RWPE1 (cell line): ENCODE data around the gene ZNF839.
A peak's percentile ranks its signal among the peaks of the same experiment; 100 is the strongest.

Experiments
- CTCF ChIA-PET: fragments of 350-600 bp; sonication (Branson Sonifier 250); formaldehyde crosslinking; extraction: SDS; loops from one replicate; lab custom pipeline; 2021; lab: Yijun Ruan, JAX
- POLR2A ChIA-PET: fragments of 400-600 bp; formaldehyde crosslinking; extraction: SDS; loops from one replicate; lab custom pipeline; 2020; ENCODE audit warnings: antibody characterized with exemption; ENCODE audit not compliant: low non-redundant PET; lab: Yijun Ruan, JAX
- DNase-seq: peaks from one replicate; pipeline ENCODE4 v3.0.0; 2012; ENCODE audit warnings: low spot score
- H3K27ac ChIP-seq: fragments of 450-650 bp; 2 replicates; pipeline ENCODE4 v1.5.1; 2017
- TF ChIP-seq, protein P1 (sequence below): fragments of 450-650 bp; conservative IDR thresholded peaks from 2 replicates; pipeline ENCODE4 v1.5.1; 2017; ENCODE audit warnings: low read depth, mild to moderate bottlenecking

ZNF839 gene

DNA sequence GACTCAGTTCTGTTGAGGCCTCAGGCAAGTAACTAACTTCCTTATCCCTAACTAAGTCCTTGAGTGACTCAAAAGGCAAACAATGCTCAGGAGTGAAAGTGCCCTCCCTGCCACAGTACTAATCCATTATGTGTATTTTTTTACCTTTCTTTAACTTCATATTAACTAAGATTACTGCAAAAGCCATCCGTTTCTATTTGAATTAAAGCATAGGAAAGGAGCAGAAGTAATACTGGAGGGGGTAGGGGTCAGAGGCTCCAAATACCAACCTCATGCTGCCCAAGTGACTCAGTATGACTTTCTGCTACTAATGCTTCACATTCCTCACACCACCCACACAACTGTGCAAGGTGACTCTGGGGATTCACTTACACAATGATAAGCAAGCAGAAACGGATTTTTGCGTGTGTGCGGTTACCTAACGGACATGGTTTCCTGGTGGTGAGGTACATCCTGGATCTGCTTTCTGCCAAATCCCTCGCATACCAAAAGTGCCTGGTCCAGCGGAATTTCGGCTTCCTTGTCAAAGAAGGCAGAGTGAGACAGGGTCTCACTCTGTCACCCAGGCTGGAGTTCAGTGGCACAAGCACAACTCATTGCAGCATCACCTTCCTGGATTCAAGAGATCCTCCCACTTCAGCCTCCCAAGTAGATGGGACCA, 39.7 kb upstream of the ZNF839 start:
- peak overlapping the region; percentile 97 for H3K27ac ChIP-seq
- peak; percentile 98 for DNase-seq
- POLR2A ChIA-PET: no interaction called here
- CTCF ChIA-PET: no interaction called here
- TF ChIP-seq, protein P1, sequence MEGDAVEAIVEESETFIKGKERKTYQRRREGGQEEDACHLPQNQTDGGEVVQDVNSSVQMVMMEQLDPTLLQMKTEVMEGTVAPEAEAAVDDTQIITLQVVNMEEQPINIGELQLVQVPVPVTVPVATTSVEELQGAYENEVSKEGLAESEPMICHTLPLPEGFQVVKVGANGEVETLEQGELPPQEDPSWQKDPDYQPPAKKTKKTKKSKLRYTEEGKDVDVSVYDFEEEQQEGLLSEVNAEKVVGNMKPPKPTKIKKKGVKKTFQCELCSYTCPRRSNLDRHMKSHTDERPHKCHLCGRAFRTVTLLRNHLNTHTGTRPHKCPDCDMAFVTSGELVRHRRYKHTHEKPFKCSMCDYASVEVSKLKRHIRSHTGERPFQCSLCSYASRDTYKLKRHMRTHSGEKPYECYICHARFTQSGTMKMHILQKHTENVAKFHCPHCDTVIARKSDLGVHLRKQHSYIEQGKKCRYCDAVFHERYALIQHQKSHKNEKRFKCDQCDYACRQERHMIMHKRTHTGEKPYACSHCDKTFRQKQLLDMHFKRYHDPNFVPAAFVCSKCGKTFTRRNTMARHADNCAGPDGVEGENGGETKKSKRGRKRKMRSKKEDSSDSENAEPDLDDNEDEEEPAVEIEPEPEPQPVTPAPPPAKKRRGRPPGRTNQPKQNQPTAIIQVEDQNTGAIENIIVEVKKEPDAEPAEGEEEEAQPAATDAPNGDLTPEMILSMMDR: no peak

DNA sequence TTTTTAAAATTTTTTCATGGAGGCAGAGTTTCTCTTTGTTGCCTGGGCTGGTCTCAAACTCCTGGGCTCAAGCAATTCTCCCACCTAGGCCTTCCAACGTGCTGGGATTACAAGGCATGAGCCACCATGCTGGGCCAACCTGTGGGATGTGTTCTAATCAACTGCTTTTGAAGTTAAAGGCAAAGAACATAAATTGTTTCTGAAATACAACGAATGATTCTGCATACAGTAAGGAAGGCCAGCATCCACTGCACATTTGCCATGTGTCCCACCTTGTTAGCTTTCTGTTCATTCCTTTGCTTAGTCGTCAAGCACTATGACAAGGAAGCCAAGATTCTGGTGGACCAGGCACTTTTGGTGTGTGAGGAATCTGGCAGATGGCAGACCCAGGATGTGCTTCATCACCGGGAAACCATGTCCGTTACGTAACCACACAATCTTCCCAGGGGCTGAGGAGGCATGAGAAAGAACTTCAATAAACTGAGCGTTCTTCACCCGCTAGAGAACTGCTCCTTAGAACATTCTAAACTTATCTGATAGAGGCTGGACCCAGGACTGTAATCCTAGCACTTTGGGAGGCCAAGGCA, 39.1 kb upstream of the ZNF839 start:
- ChIA-PET POLR2A (no interaction called here), CTCF (no interaction called here)
- peak; percentile 89 for DNase-seq
- H3K27ac ChIP-seq: peak overlapping the region; percentile 97
- TF ChIP-seq, protein P1: no peak

DNA sequence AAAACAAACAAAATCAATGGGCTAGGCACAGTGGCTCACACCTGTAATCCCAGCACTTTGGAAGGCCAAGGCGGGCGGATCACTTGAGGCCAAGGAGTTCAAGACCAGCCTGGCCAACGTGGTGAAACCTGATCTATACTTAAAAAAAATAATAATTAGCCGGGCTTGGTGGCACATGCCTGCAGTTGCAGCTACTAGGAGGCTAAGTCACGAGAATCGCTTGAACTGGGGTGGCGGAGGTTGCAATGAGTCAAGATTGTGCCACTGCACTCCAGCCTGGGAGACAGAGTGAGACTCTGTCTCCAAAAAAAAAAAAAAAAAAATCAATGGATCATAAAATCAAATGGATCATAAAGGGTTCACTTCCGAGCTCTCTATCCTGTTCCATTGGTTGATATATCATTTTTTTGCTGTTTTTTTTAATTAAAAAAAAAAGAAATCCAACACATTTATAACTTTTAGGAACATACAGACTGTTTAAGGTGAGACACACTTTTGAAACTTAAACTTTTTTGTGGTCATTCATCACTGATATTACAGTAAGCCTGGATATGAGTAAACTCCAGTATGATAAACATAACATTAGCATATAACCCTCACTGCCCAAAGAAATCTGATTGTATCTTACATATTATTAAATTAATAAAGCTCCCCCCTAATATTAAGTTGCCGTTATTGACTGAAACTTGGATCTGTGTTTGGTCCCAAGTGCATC, 36.6 kb upstream of the ZNF839 start:
- DNase-seq: no peak
- CTCF ChIA-PET: interaction anchor here (0.7 kb wide), 1 partner anchor 35 kb away, joined by 8 read pairs; no protein-coding TSS in a partner anchor

DNA sequence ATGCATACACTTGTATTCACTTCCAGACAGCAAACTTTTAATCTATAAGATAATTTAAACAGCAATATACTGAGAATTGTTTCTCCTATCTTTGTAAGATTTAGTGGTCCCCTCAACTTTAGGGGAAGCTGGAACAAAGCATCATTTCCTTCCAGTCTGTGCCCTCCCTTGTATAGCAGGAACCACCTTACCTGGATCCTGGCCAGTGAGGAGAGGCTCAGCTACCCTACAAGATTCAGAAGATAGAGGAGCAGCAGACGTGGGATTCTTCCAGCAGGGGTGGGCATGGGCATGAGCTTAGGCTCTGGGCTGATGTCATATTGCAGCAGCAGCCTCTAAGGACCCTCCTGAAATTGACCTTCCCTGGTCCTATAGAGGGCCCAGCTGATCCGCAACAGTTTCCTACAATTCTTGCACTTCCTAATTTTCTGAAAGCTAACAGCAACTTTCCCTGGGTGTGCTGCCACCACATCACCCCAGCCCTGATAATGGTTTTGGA, 35.9 kb upstream of the ZNF839 start:
- POLR2A ChIA-PET: no interaction called here

More for the DNA sequence above, 36.6 kb upstream of the ZNF839 start:
- POLR2A ChIA-PET: no interaction called here
- TF ChIP-seq, protein P1: no peak
- peak overlapping the region; percentile 66 for H3K27ac ChIP-seq

DNA sequence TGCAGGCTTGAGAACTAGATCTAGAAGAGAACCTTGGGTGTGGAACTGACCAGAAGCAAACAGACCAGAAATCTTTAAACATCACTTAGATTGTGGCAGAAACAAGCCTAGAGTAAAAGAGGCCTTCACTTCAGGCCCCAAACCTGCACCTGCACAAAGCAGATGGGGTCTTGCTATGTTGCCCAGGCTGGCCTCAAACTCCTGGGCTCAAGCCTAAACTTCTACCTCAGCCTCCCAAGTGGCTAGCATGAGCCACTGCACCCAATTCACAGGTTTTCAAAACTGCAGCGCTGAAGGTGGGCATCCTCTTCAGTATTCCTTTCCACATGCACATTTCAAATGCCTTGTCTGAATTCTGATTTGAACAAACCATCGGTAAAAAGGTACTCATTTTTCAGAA, 34.4 kb upstream of the ZNF839 start:
- peak overlapping the region; percentile 43 for H3K27ac ChIP-seq
- TF ChIP-seq, protein P1: no peak
- DNase-seq: no peak
- POLR2A ChIA-PET: no interaction called here
- CTCF ChIA-PET: no interaction called here

More for the DNA sequence above, 35.9 kb upstream of the ZNF839 start:
- no peak for DNase-seq
- TF ChIP-seq, protein P1: no peak
- H3K27ac ChIP-seq: peak overlapping the region; percentile 53
- CTCF ChIA-PET: interaction anchor here (0.7 to 0.8 kb wide), 2 partner anchors 53 to 972 kb away, joined by 3 read pairs; no protein-coding TSS in a partner anchor

DNA sequence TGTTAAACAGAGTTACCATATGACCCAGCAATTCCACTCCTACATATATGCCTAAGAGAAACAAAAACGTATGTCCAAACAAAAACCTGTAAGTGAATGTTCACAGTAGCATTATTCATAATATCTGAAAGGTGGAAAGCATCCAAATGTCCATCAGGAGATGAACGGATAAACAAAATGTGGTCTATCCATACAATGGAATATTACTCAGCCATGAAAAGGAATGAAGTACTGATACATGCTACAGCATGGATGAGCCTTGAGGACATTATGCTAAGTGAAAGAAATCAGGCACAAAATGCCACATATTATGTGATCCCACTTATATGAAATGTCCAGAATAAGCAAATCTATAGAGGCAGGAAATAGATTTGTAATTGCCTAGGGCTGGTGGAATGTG, 31.4 kb upstream of the ZNF839 start:
- H3K27ac ChIP-seq: no peak overlapping the region
- TF ChIP-seq, protein P1: no peak
- ChIA-PET CTCF (no interaction called here), POLR2A (no interaction called here)
- no peak for DNase-seq
